ENCODE measurements around the gene DMP1.

The DMP1 gene

GRCh38 chr4:87654487-87655044 lies 4.5 kb downstream of the DMP1 start:
- H3K4me3 ChIP-seq (ENCODE audit: low read depth, low read length): no peak overlapping the region
- CTCF ChIA-PET: no interaction called here
- no peaks in the 10 kb centered on the region for H3K9me3 ChIP-seq (ENCODE audit: control insufficient read depth, insufficient read depth, low read depth, low read length)
- H3K4me1 ChIP-seq (ENCODE audit: control insufficient read depth, insufficient read depth, low read length): peaks cover 5% of the 10 kb centered on the region; the same call in 1 of the 2 replicates
- H3K36me3 ChIP-seq (ENCODE audit: control insufficient read depth in 2 of 2, insufficient read depth in 1 of 2, low read length in 2 of 2): no peaks in the 10 kb centered on the region
- no peak overlapping the region for H3K27ac ChIP-seq (ENCODE audit: extremely low read depth, low read depth, low read length)
- TF ChIP-seq ZBTB44 (tag by site-specific recombination; IDR thresholded peaks at IDR 0.05): no peak
- TF ChIP-seq REST (tag by site-specific recombination; IDR thresholded peaks at IDR 0.05): peak; percentile 52
- POLR2A ChIA-PET: no interaction called here

- CTCF ChIA-PET: interaction anchor here (0.7 kb wide), 1 partner anchor 9 kb away, joined by 3 read pairs; no protein-coding TSS in a partner anchor
- no peak overlapping the region; the same call in 1 of the 2 replicates for H3K27ac ChIP-seq (ENCODE audit: extremely low read depth, low read depth, low read length)
- no peak overlapping the region for H3K4me3 ChIP-seq (ENCODE audit: low read depth, low read length)
- H3K9me3 ChIP-seq (ENCODE audit: control insufficient read depth, insufficient read depth, low read depth, low read length): no peaks in the 10 kb centered on the region
- POLR2A ChIA-PET: no interaction called here
- TF ChIP-seq HIC1 (tag by site-specific recombination; IDR thresholded peaks at IDR 0.05) (peak; percentile 73; the same call in 1 of the 2 replicates), ZBTB17 (tag by site-specific recombination; IDR thresholded peaks at IDR 0.05) (peak; percentile 42; the same call in 1 of the 2 replicates), ZNF366 (tag by site-specific recombination; conservative IDR thresholded peaks at IDR 0.05) (peak; percentile 44), SP7 (tag by site-specific recombination; IDR thresholded peaks at IDR 0.05) (peak; percentile 51; the same call in 1 of the 2 replicates), PRDM6 (tag by site-specific recombination; IDR thresholded peaks at IDR 0.05) (peak; percentile 63), ZBTB6 (tag by site-specific recombination; IDR thresholded peaks at IDR 0.05) (peak; percentile 94), KLF17 (tag by site-specific recombination; IDR thresholded peaks at IDR 0.05) (no peak), ZNF830 (tag by site-specific recombination; IDR thresholded peaks at IDR 0.05; ENCODE audit: low read depth) (no peak), ZNF175 (tag by site-specific recombination; IDR thresholded peaks at IDR 0.05) (no peak), ZNF600 (tag by site-specific recombination; IDR thresholded peaks at IDR 0.05) (0 out of 2 replicates have a peak, but pooled peaks have one; percentile 41), ZNF629 (tag by site-specific recombination; IDR thresholded peaks at IDR 0.05) (peak; percentile 84), ZNF843 (tag by site-specific recombination; IDR thresholded peaks at IDR 0.05) (0 out of 2 replicates have a peak, but pooled peaks have one; percentile 22), ZNF639 (tag by site-specific recombination; IDR thresholded peaks at IDR 0.05) (peak; percentile 39; the same call in 1 of the 2 replicates)
- no peaks in the 10 kb centered on the region for H3K36me3 ChIP-seq (ENCODE audit: control insufficient read depth in 2 of 2, insufficient read depth in 1 of 2, low read length in 2 of 2)
- peaks cover 5% of the 10 kb centered on the region; the same call in 1 of the 2 replicates for H3K4me1 ChIP-seq (ENCODE audit: control insufficient read depth, insufficient read depth, low read length)
These were observed 7.4 kb downstream of the DMP1 start for GRCh38 chr4:87657525-87657924.
